ENCODE measurements around the gene RAVER1.
"Not testable (repeated sequence)": the region's sequence is repeated elsewhere in the genome, so short reads cannot be mapped to it uniquely, and the experiment has no call there.

The RAVER1 gene

GRCh38 chr19:10286803-10287737, 46.3 kb downstream of the RAVER1 start, which contains the start of gene ICAM4:
TSS of gene ICAM4 (plus strand) at chr19:10286955. CDS start at chr19:10287013, 58 bp downstream.
- Histone ChIP-seq H3K9ac (ENCODE audit: low read length) (no peak within 1 kb of the TSS), H3K4me3 (ENCODE audit: low read depth, low read length) (peak within 1 kb of the TSS; percentile 63)

GRCh38 chr19:10285393-10285792, 47.9 kb downstream of the RAVER1 start:
- H3K27ac ChIP-seq (ENCODE audit: low read depth, low read length): no peak overlapping the region
- H3K27me3 ChIP-seq (ENCODE audit: control insufficient read depth, insufficient read depth, low read length): peaks cover 38% of the 10 kb centered on the region
- no peaks in the 10 kb centered on the region for H3K9me3 ChIP-seq (ENCODE audit: control insufficient read depth, insufficient read depth, low read depth, low read length)
- H3K9ac ChIP-seq (ENCODE audit: low read length): no peak overlapping the region
- H3K4me1 ChIP-seq (ENCODE audit: control insufficient read depth, insufficient read depth, low read length): peaks cover 12% of the 10 kb centered on the region; the same call in 1 of the 2 replicates
- no peaks in the 10 kb centered on the region for H3K36me3 ChIP-seq (ENCODE audit: control insufficient read depth, insufficient read depth, low read length)
- no peak overlapping the region for H3K4me3 ChIP-seq (ENCODE audit: low read depth, low read length)

More at GRCh38 chr19:10286803-10287737, 46.3 kb downstream of the RAVER1 start, which contains the start of gene ICAM4:
- H3K27me3 ChIP-seq (ENCODE audit: control insufficient read depth, insufficient read depth, low read length): peaks cover 55% of the 10 kb centered on the region
- no peaks in the 10 kb centered on the region for H3K36me3 ChIP-seq (ENCODE audit: control insufficient read depth, insufficient read depth, low read length)
- no peaks in the 10 kb centered on the region for H3K9me3 ChIP-seq (ENCODE audit: control insufficient read depth, insufficient read depth, low read depth, low read length)
- H3K27ac ChIP-seq (ENCODE audit: low read depth, low read length): no peak within 1 kb of the TSS
- H3K4me1 ChIP-seq (ENCODE audit: control insufficient read depth, insufficient read depth, low read length): peaks cover 19% of the 10 kb centered on the region

GRCh38 chr19:10284960-10285278, 48.4 kb downstream of the RAVER1 start:
- Histone ChIP-seq H3K9me3 (ENCODE audit: control insufficient read depth, insufficient read depth, low read depth, low read length) (no peaks in the 10 kb centered on the region), H3K27ac (ENCODE audit: low read depth, low read length) (no peak overlapping the region), H3K36me3 (ENCODE audit: control insufficient read depth, insufficient read depth, low read length) (no peaks in the 10 kb centered on the region), H3K4me1 (ENCODE audit: control insufficient read depth, insufficient read depth, low read length) (peaks cover 12% of the 10 kb centered on the region; the same call in 1 of the 2 replicates), H3K9ac (ENCODE audit: low read length) (no peak overlapping the region), H3K27me3 (ENCODE audit: control insufficient read depth, insufficient read depth, low read length) (peaks cover 33% of the 10 kb centered on the region), H3K4me3 (ENCODE audit: low read depth, low read length) (no peak overlapping the region)

- Histone ChIP-seq H3K9me3 (ENCODE audit: control insufficient read depth, insufficient read depth, low read depth, low read length) (no peaks in the 10 kb centered on the region), H3K27ac (ENCODE audit: low read depth, low read length) (no peak overlapping the region), H3K36me3 (ENCODE audit: control insufficient read depth, insufficient read depth, low read length) (no peaks in the 10 kb centered on the region), H3K4me3 (ENCODE audit: low read depth, low read length) (no peak overlapping the region), H3K27me3 (ENCODE audit: control insufficient read depth, insufficient read depth, low read length) (peaks cover 27% of the 10 kb centered on the region), H3K4me1 (ENCODE audit: control insufficient read depth, insufficient read depth, low read length) (peaks cover 12% of the 10 kb centered on the region; the same call in 1 of the 2 replicates), H3K9ac (ENCODE audit: low read length) (no peak overlapping the region)
Observed at GRCh38 chr19:10284065-10284959, 49.0 kb downstream of the RAVER1 start.

GRCh38 chr19:10283301-10284064, 49.8 kb downstream of the RAVER1 start:
- no peak overlapping the region for H3K9ac ChIP-seq (ENCODE audit: low read length)
- H3K9me3 ChIP-seq (ENCODE audit: control insufficient read depth, insufficient read depth, low read depth, low read length): no peaks in the 10 kb centered on the region
- H3K36me3 ChIP-seq (ENCODE audit: control insufficient read depth, insufficient read depth, low read length): no peaks in the 10 kb centered on the region
- peaks cover 8% of the 10 kb centered on the region; the same call in 1 of the 2 replicates for H3K4me1 ChIP-seq (ENCODE audit: control insufficient read depth, insufficient read depth, low read length)
- no peak overlapping the region for H3K27ac ChIP-seq (ENCODE audit: low read depth, low read length)
- H3K27me3 ChIP-seq (ENCODE audit: control insufficient read depth, insufficient read depth, low read length): peaks cover 19% of the 10 kb centered on the region
- no peak overlapping the region for H3K4me3 ChIP-seq (ENCODE audit: low read depth, low read length)

GRCh38 chr19:10282043-10282442, 51.3 kb downstream of the RAVER1 start:
- H3K9me3 ChIP-seq (ENCODE audit: control insufficient read depth, insufficient read depth, low read depth, low read length); H3K4me3 ChIP-seq (ENCODE audit: low read depth, low read length); H3K36me3 ChIP-seq (ENCODE audit: control insufficient read depth, insufficient read depth, low read length): not testable (repeated sequence)

GRCh38 chr19:10279737-10280442, 53.4 kb downstream of the RAVER1 start:
- Histone ChIP-seq H3K9ac (ENCODE audit: low read length) (no peak overlapping the region), H3K27ac (ENCODE audit: low read depth, low read length) (no peak overlapping the region), H3K4me3 (ENCODE audit: low read depth, low read length) (no peak overlapping the region), H3K4me1 (ENCODE audit: control insufficient read depth, insufficient read depth, low read length) (no peaks in the 10 kb centered on the region), H3K36me3 (ENCODE audit: control insufficient read depth, insufficient read depth, low read length) (no peaks in the 10 kb centered on the region), H3K27me3 (ENCODE audit: control insufficient read depth, insufficient read depth, low read length) (no peaks in the 10 kb centered on the region), H3K9me3 (ENCODE audit: control insufficient read depth, insufficient read depth, low read depth, low read length) (no peaks in the 10 kb centered on the region)

More at GRCh38 chr19:10282043-10282442, 51.3 kb downstream of the RAVER1 start:
- H3K4me1 ChIP-seq (ENCODE audit: control insufficient read depth, insufficient read depth, low read length); H3K9ac ChIP-seq (ENCODE audit: low read length); H3K27me3 ChIP-seq (ENCODE audit: control insufficient read depth, insufficient read depth, low read length); H3K27ac ChIP-seq (ENCODE audit: low read depth, low read length): not testable (repeated sequence)

GRCh38 chr19:10278935-10279334, 54.4 kb downstream of the RAVER1 start:
- Histone ChIP-seq H3K36me3 (ENCODE audit: control insufficient read depth, insufficient read depth, low read length) (no peaks in the 10 kb centered on the region), H3K9me3 (ENCODE audit: control insufficient read depth, insufficient read depth, low read depth, low read length) (no peaks in the 10 kb centered on the region), H3K27me3 (ENCODE audit: control insufficient read depth, insufficient read depth, low read length) (no peaks in the 10 kb centered on the region), H3K9ac (ENCODE audit: low read length) (no peak overlapping the region), H3K4me3 (ENCODE audit: low read depth, low read length) (no peak overlapping the region), H3K27ac (ENCODE audit: low read depth, low read length) (no peak overlapping the region), H3K4me1 (ENCODE audit: control insufficient read depth, insufficient read depth, low read length) (no peaks in the 10 kb centered on the region)

GRCh38 chr19:10277795-10278589, 55.3 kb downstream of the RAVER1 start:
- Histone ChIP-seq H3K36me3 (ENCODE audit: control insufficient read depth, insufficient read depth, low read length) (no peaks in the 10 kb centered on the region), H3K27ac (ENCODE audit: low read depth, low read length) (no peak overlapping the region), H3K9ac (ENCODE audit: low read length) (no peak overlapping the region), H3K4me3 (ENCODE audit: low read depth, low read length) (no peak overlapping the region), H3K27me3 (ENCODE audit: control insufficient read depth, insufficient read depth, low read length) (0 out of 2 replicates have a peak, but pooled peaks cover under 1% of the 10 kb centered on the region), H3K9me3 (ENCODE audit: control insufficient read depth, insufficient read depth, low read depth, low read length) (no peaks in the 10 kb centered on the region), H3K4me1 (ENCODE audit: control insufficient read depth, insufficient read depth, low read length) (no peaks in the 10 kb centered on the region)
